ENCODE data around the gene CST1. TPM values are rescaled to one million over a fixed set of nuclear protein-coding genes. Genes with fewer than 3 reads are reported as not detected.

CST1 gene
- total RNA-seq, 2 donors from 2014 or later = not detected

DNA sequence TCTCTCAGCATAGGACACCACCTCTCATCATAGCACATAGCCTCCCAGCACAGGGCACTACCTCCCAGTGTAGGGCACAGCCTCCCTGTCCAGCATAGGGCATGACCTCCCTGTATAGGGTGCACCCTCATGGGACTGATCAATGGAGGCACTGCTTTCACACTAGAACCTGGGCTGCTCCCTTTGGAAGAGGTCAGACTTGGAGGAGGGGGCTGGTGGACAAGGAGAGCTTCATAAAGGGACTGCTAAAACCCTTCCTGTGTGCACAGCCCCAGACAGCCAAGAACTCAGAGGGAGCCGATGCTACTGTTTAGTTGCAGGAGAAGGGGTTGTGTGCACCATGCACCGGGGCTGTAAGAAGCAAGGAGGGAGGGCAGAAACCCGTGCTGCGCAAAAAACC, 40.0 kb downstream of the CST1 start:
- H3K9me3 ChIP-seq = no peaks in the 10 kb centered on the region
- intact Hi-C loops (cut with DNase I) = no loop called here
- ATAC-seq = no peak
- TF ChIP-seq, protein P1, sequence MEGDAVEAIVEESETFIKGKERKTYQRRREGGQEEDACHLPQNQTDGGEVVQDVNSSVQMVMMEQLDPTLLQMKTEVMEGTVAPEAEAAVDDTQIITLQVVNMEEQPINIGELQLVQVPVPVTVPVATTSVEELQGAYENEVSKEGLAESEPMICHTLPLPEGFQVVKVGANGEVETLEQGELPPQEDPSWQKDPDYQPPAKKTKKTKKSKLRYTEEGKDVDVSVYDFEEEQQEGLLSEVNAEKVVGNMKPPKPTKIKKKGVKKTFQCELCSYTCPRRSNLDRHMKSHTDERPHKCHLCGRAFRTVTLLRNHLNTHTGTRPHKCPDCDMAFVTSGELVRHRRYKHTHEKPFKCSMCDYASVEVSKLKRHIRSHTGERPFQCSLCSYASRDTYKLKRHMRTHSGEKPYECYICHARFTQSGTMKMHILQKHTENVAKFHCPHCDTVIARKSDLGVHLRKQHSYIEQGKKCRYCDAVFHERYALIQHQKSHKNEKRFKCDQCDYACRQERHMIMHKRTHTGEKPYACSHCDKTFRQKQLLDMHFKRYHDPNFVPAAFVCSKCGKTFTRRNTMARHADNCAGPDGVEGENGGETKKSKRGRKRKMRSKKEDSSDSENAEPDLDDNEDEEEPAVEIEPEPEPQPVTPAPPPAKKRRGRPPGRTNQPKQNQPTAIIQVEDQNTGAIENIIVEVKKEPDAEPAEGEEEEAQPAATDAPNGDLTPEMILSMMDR (IDR thresholded peaks at IDR 0.05) = no peak
- TF ChIP-seq POLR2A (IDR thresholded peaks at IDR 0.05) = no peak
- no peak overlapping the region for H3K27ac ChIP-seq
- no peak overlapping the region for H3K4me3 ChIP-seq
- no peaks in the 10 kb centered on the region for H3K4me1 ChIP-seq
- H3K36me3 ChIP-seq (replicated peaks in 1 of 2; ENCODE audit: insufficient read depth in 1 of 2, low read depth in 2 of 2) = no peaks in the 10 kb centered on the region
- no peaks in the 10 kb centered on the region for H3K27me3 ChIP-seq
- DNase-seq = no peak
- 74 to 82% methylated on average over 4 of the region's 4 CpGs for WGBS, 2 donors

DNA sequence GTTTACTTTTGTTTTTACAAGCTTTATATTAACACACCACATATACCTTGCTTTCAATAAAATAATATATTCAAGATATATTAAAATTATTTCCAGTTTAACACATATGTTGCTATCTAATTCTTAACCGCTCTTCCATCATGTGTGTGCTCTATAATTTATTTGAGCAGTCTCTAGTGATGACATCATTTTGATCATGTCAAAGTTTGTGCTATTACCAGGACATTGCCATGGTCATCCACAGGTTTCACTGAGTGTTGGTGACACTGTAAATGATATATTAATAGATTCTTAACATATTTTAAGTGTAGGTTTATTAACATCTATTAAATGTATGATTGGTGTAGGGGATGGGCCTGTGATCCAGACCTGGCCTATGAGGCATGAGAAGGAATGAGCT, 44.8 kb downstream of the CST1 start:
- Histone ChIP-seq H3K4me3 (no peak overlapping the region), H3K9me3 (no peaks in the 10 kb centered on the region), H3K36me3 (replicated peaks in 1 of 2; ENCODE audit: insufficient read depth in 1 of 2, low read depth in 2 of 2) (no peaks in the 10 kb centered on the region), H3K27me3 (no peaks in the 10 kb centered on the region), H3K4me1 (no peaks in the 10 kb centered on the region), H3K27ac (no peak overlapping the region)
- TF ChIP-seq, protein P1 (IDR thresholded peaks at IDR 0.05) = no peak
- no peak for TF ChIP-seq POLR2A (IDR thresholded peaks at IDR 0.05)
- intact Hi-C loops (cut with DNase I) = no loop called here
- no peak for ATAC-seq
- 72 to 79% methylated on average over 1 of the region's 1 CpG for WGBS, 2 donors
- no peak for DNase-seq

DNA sequence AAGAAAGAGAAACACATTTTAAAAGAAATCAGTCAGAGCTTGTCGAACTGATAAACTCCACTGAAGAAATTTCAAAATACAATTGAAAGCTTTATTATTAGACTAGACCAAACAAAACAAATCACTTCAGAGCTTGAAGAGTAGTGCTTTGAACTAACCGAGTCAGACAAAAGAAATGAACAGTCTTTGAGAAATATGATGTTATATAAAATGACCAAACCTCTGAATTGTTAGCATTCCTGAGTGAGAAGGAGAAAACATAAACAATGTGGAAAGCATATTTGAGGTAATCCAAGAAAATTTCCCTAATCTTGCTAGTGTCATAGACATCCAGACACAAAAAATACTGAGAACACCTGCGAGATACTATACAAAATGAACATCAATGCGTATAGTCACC, 48.7 kb downstream of the CST1 start:
- no peak for DNase-seq
- Histone ChIP-seq H3K9me3 (no peaks in the 10 kb centered on the region), H3K36me3 (replicated peaks in 1 of 2; ENCODE audit: insufficient read depth in 1 of 2, low read depth in 2 of 2) (no peaks in the 10 kb centered on the region), H3K27me3 (no peaks in the 10 kb centered on the region), H3K4me1 (no peaks in the 10 kb centered on the region), H3K4me3 (no peak overlapping the region), H3K27ac (no peak overlapping the region)
- no peak for TF ChIP-seq POLR2A (IDR thresholded peaks at IDR 0.05)
- TF ChIP-seq, protein P1 (IDR thresholded peaks at IDR 0.05) = no peak
- 53 to 55% methylated on average over 4 of the region's 4 CpGs for WGBS, 2 donors
- intact Hi-C loops (cut with DNase I) = no loop called here
- ATAC-seq = no peak

DNA sequence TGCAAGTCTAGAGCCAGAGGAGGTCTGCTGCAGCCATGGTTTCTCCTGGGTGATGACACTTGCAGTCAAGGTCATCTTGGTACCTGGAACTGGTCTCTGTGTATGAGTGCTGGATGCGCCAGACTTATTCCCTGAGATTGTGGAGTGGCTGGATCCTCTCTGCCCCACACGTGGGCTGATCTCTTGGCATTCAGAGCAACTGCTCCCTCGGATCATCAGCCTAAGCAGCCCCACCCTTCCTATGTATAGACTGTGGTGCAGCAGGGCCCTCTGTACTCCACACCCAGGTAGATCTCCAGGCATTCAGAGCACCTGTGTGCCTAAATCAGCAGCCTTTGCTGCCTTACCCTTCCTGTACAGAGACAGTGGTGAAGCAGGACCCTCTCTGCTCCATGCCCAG, 49.8 kb downstream of the CST1 start:
- Histone ChIP-seq H3K9me3 (no peaks in the 10 kb centered on the region), H3K36me3 (replicated peaks in 1 of 2; ENCODE audit: insufficient read depth in 1 of 2, low read depth in 2 of 2) (no peaks in the 10 kb centered on the region), H3K27ac (no peak overlapping the region), H3K4me1 (no peaks in the 10 kb centered on the region), H3K27me3 (no peaks in the 10 kb centered on the region), H3K4me3 (no peak overlapping the region)
- TF ChIP-seq POLR2A (IDR thresholded peaks at IDR 0.05) = no peak
- TF ChIP-seq, protein P1 (IDR thresholded peaks at IDR 0.05) = no peak
- 64 to 72% methylated on average over 2 to 3 of the region's 3 CpGs for WGBS, 2 donors
- DNase-seq (no peak), ATAC-seq (no peak)
- intact Hi-C loops (cut with DNase I) = no loop called here

DNA sequence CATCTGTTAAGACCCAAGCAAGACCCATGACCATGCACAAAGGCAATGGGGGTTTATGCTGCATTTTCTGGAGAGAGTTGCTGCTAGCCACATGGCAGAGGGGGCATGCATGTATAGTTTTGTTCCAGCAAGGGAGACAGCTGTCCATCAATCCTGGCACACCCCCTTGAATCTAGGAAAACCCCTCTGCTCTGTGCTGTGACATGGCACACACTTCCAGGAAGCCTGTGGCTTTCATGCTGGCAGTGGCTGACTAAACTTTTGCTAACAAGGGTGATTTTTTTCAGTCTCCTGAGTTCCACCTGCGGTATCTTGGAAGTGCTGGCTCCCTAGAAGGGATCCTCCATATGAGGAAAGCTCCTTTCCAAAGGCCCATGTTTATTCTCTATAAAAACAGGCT, 52.8 kb downstream of the CST1 start:
- ATAC-seq (no peak), DNase-seq (no peak)
- 20 to 43% methylated on average over 1 of the region's 1 CpG for WGBS, 2 donors
- no peaks in the 10 kb centered on the region for H3K36me3 ChIP-seq (replicated peaks in 1 of 2; ENCODE audit: insufficient read depth in 1 of 2, low read depth in 2 of 2)
- H3K4me3 ChIP-seq = no peak overlapping the region
- intact Hi-C loops (cut with DNase I) = no loop called here
- no peaks in the 10 kb centered on the region for H3K27me3 ChIP-seq
- H3K9me3 ChIP-seq = no peaks in the 10 kb centered on the region
- TF ChIP-seq, protein P1 (IDR thresholded peaks at IDR 0.05) = no peak
- no peak for TF ChIP-seq POLR2A (IDR thresholded peaks at IDR 0.05)
- no peak overlapping the region for H3K27ac ChIP-seq
- no peaks in the 10 kb centered on the region for H3K4me1 ChIP-seq

Small RNA genes lying within 50 kb of the gene (small RNA-seq; reads per million reads assigned to genes)
- gene CST2P1 = not detected

Other genes starting within 250 kb of the CST1 start
- not detected for gene CST9L, start 182.5 kb downstream of the CST1 start, total RNA-seq
- 1 to 10 TPM in 1 of 2 donors, not detected in 1; 3.6 TPM for gene CST9, start 145.0 kb downstream of the CST1 start, total RNA-seq
- 100 to 1,000 TPM; 491 to 654 TPM for gene CST3, start 113.0 kb downstream of the CST1 start, total RNA-seq
- gene CST4, start 61.9 kb downstream of the CST1 start, total RNA-seq = not detected
- not detected for gene CST2, start 75.8 kb upstream of the CST1 start, total RNA-seq
- gene CST5, start 128.8 kb upstream of the CST1 start, total RNA-seq = not detected
- 1 to 10 TPM in 1 of 2 donors, not detected in 1; 3.4 TPM for gene GGTLC1, start 237.8 kb upstream of the CST1 start, total RNA-seq